Ishikawa (cell line): ENCODE measurements around the gene IL12RB2.

Experiments used
- CEBPB ChIP-seq: IDR thresholded peaks from 2 replicates; pipeline ENCODE4 v1.6.1; 2012
- CREB1 ChIP-seq: IDR thresholded peaks from 2 replicates; pipeline ENCODE4 v1.6.1; 2012; ENCODE audit warnings: low read depth
- EGR1 ChIP-seq: IDR thresholded peaks from 2 replicates; pipeline ENCODE4 v1.6.1; 2012
- EP300 ChIP-seq: IDR thresholded peaks from 2 replicates; pipeline ENCODE4 v1.6.1; 2012; ENCODE audit warnings: borderline replicate concordance
- FOXM1 ChIP-seq: IDR thresholded peaks from 2 replicates; pipeline ENCODE4 v1.6.1; 2012; ENCODE audit warnings: low read depth, borderline replicate concordance
- MAX ChIP-seq: IDR thresholded peaks from 2 replicates; pipeline ENCODE4 v1.6.1; 2012
- NFIC ChIP-seq: IDR thresholded peaks from 2 replicates; pipeline ENCODE4 v1.6.1; 2012
- RAD21 ChIP-seq: IDR thresholded peaks from 2 replicates; pipeline ENCODE4 v1.6.1; 2012; ENCODE audit warnings: low read depth
- REST ChIP-seq: IDR thresholded peaks from 2 replicates; pipeline ENCODE4 v1.6.1; 2012; ENCODE audit warnings: low read depth, mild to moderate bottlenecking
- TAF1 ChIP-seq: IDR thresholded peaks from 2 replicates; pipeline ENCODE4 v1.6.1; 2012; ENCODE audit warnings: low read depth, mild to moderate bottlenecking
- TCF12 ChIP-seq: IDR thresholded peaks from 2 replicates; pipeline ENCODE4 v1.6.1; 2012; ENCODE audit warnings: low read depth
- TEAD4 ChIP-seq: IDR thresholded peaks from 2 replicates; pipeline ENCODE4 v1.6.1; 2012
- USF1 ChIP-seq: IDR thresholded peaks from 2 replicates; pipeline ENCODE4 v1.6.1; 2012
- YY1 ChIP-seq: IDR thresholded peaks from 2 replicates; pipeline ENCODE4 v1.6.1; 2012; ENCODE audit warnings: low read depth
- ZBTB7A ChIP-seq: IDR thresholded peaks from 2 replicates; pipeline ENCODE4 v1.6.1; 2012; ENCODE audit warnings: low read depth

Gene IL12RB2

GRCh38 chr1:67434491-67434890 lies 126.8 kb downstream of the IL12RB2 start:
- no peak for TF ChIP-seq REST
- no peak for TF ChIP-seq USF1
- TF ChIP-seq FOXM1 = no peak
- no peak for TF ChIP-seq ZBTB7A
- TF ChIP-seq TCF12 = no peak

- TF ChIP-seq TCF12 (no peak), USF1 (no peak), MAX (no peak), TEAD4 (no peak), NFIC (no peak), FOXM1 (no peak), CEBPB (no peak), TAF1 (no peak), RAD21 (no peak), CREB1 (no peak), EGR1 (no peak), ZBTB7A (no peak), YY1 (no peak)
Measured at GRCh38 chr1:67436511-67437055, 128.9 kb downstream of the IL12RB2 start.

- TF ChIP-seq FOXM1 (no peak), RAD21 (no peak), CREB1 (no peak), EGR1 (no peak), YY1 (no peak), REST (no peak), MAX (no peak), NFIC (no peak)
Measured at GRCh38 chr1:67437961-67438360, 130.3 kb downstream of the IL12RB2 start.

GRCh38 chr1:67439277-67440029 lies 131.8 kb downstream of the IL12RB2 start:
- TF ChIP-seq FOXM1 = no peak
- TF ChIP-seq REST = no peak
- no peak for TF ChIP-seq USF1
- TF ChIP-seq RAD21 = no peak
- no peak for TF ChIP-seq CEBPB
- TF ChIP-seq TCF12 = no peak
- no peak for TF ChIP-seq ZBTB7A
- TF ChIP-seq CREB1 = no peak
- TF ChIP-seq EP300 = no peak
- TF ChIP-seq NFIC = no peak
- no peak for TF ChIP-seq TEAD4
- TF ChIP-seq YY1 = no peak
- no peak for TF ChIP-seq EGR1
- no peak for TF ChIP-seq MAX
